H1 (cell line): ENCODE results near the gene ACOT6. TPM values are rescaled to one million over a fixed set of nuclear protein-coding genes. Genes with fewer than 3 reads are reported as not detected.

Experiments
- CHD1 ChIP-seq: IDR thresholded peaks from 2 replicates; pipeline ENCODE4 v1.6.1; 2012; ENCODE audit warnings: low read depth, low read length, improper control_type of control experiment
- CHD2 ChIP-seq: IDR thresholded peaks from 2 replicates; pipeline ENCODE4 v1.6.1; 2012; ENCODE audit warnings: low read length, improper control_type of control experiment
- KDM5A ChIP-seq: fragments of 200-600 bp; IDR thresholded peaks from 2 replicates; pipeline ENCODE4 v1.7.1; 2012; ENCODE audit warnings: mild to moderate bottlenecking, low read length, inconsistent platforms, mixed read lengths
- RAD21 ChIP-seq, 2 experiments: IDR thresholded peaks in 1 of 2; conservative IDR thresholded peaks in 1 of 2; 2 replicates each; pipeline ENCODE4 v1.6.1; 2011; ENCODE audit warnings: low read depth in 2 of 2, low read length in 2 of 2, improper control_type of control experiment in 1 of 2, inconsistent platforms in 1 of 2, mild to moderate bottlenecking in 1 of 2, moderate library complexity in 1 of 2
- SP1 ChIP-seq: IDR thresholded peaks from 2 replicates; pipeline ENCODE4 v1.6.1; 2011; ENCODE audit warnings: low read depth, low read length
- SUZ12 ChIP-seq: fragments of 200-600 bp; sonication (generic); IDR thresholded peaks from 2 replicates; pipeline ENCODE4 v1.6.1; 2012; ENCODE audit warnings: mild to moderate bottlenecking, inconsistent platforms, low read length, moderate library complexity, mixed read lengths
- polyA plus RNA-seq, 7 experiments: library from polyadenylated mRNA; depleted of rRNA in 3 of 7; stranded (reverse) in 5 of 7; unstranded in 2 of 7; fragments of >200 nt in 5 of 7; fragments of 200-250 nt in 2 of 7; gene quantifications; 1 replicate in 5 of 7; 2 replicates in 1 of 7; 4 replicates in 1 of 7; pipeline versions ENCODE4 v1.2.1 to v1.2.3, GENCODE V29; 2011 to 2013; ENCODE audit warnings: missing spikeins in 2 of 7, mixed read lengths in 2 of 7
- total RNA-seq: library from RNA; stranded (reverse); fragmentation: NEBNext Ultra II Directional; extraction: Animal tissue kit (Norgen Biotek cat#: 25700); gene quantifications from 2 replicates; pipeline ENCODE4 v1.2.1, GENCODE V29; 2021

The ACOT6 gene
- total and polyA plus RNA-seq, 2 of the 8 experiments (the other 6 are each of a cell fraction or from before 2014, with no cell fraction given), result not detected

- TF ChIP-seq CHD2, result no peak
- no peak for TF ChIP-seq SP1
- TF ChIP-seq RAD21 (IDR thresholded peaks at IDR 0.05 in 1 of 2, conservative IDR thresholded peaks at IDR 0.05 in 1 of 2; ENCODE audit: low read depth in 2 of 2, low read length in 2 of 2), result no peak
- peak; percentile 37; the same call in 1 of the 2 replicates for TF ChIP-seq SUZ12
- no peak for TF ChIP-seq CHD1
- TF ChIP-seq KDM5A, result no peak
- TF ChIP-seq, all 59 proteins: peak for 4
Measured at GRCh38 chr14:73591690-73592449, 20.4 kb upstream of the ACOT6 start, which contains the start of gene ACOT4 (continued).
